OCI-LY3 (cell line): ENCODE data around the gene TRIM24.

Source experiments
- H2AFZ ChIP-seq: fragments of 200-600, 300-600 bp; shearing (Covaris generic); 2 replicates; pipeline ENCODE4 v1.6.0; 2014; ENCODE audit warnings: antibody characterized with exemption, low read depth, low read length
- H3K27ac ChIP-seq: fragments of 200-600, 300-600 bp; sonication (generic); 2 replicates; pipeline ENCODE4 v1.5.1; 2014; ENCODE audit warnings: mild to moderate bottlenecking, low read length, moderate library complexity, mixed read lengths
- H3K27me3 ChIP-seq: fragments of 200-600, 300-600 bp; sonication (generic); 2 replicates; pipeline ENCODE4 v1.6.1; 2014; ENCODE audit warnings: low read depth, low read length, mixed read lengths
- H3K36me3 ChIP-seq: fragments of 200-600, 300-600 bp; sonication (generic); replicated peaks from 2 replicates; pipeline ENCODE3; 2014; ENCODE audit warnings: low read depth, low read length, mixed read lengths
- H3K4me1 ChIP-seq: fragments of 300-600, 200-600 bp; sonication (generic); 2 replicates; pipeline ENCODE4 v1.6.1; 2014; ENCODE audit warnings: low read length, mixed read lengths
- H3K4me2 ChIP-seq: fragments of 200-600, 300-600 bp; sonication (generic); 2 replicates; pipeline ENCODE4 v1.6.1; 2014; ENCODE audit warnings: low read length, mixed read lengths
- H3K4me3 ChIP-seq: fragments of 300-600, 200-600 bp; sonication (generic); 2 replicates; pipeline ENCODE4 v1.5.1; 2014; ENCODE audit warnings: antibody characterized with exemption, mild to moderate bottlenecking, low read length, moderate library complexity
- H3K79me2 ChIP-seq: fragments of 300-600, 200-600 bp; shearing (Covaris generic); 2 replicates; pipeline ENCODE4 v1.6.1; 2014; ENCODE audit warnings: mild to moderate bottlenecking, low read length, mixed read lengths
- H3K9ac ChIP-seq: fragments of 300-600, 200-600 bp; shearing (Covaris generic); 2 replicates; pipeline ENCODE4 v1.6.0; 2014; ENCODE audit warnings: mild to moderate bottlenecking, low read length, moderate library complexity
- H3K9me3 ChIP-seq: fragments of 200-600, 300-600 bp; shearing (Covaris generic); 2 replicates; pipeline ENCODE4 v1.6.1; 2014; ENCODE audit warnings: low read length, mixed read lengths; ENCODE audit not compliant: insufficient read depth
- H4K20me1 ChIP-seq: fragments of 200-600, 300-600 bp; sonication (generic); 2 replicates; pipeline ENCODE4 v1.6.1; 2016; ENCODE audit warnings: low read length, mixed read lengths; ENCODE audit not compliant: insufficient read depth
- EZH2phosphoT487 ChIP-seq: fragments of 200-600 bp; shearing (Covaris generic); IDR thresholded peaks from 2 replicates; pipeline ENCODE4 v1.6.1; 2018; ENCODE audit warnings: antibody characterized with exemption, mixed run types, low read depth
- TF ChIP-seq, protein P1 (sequence below): fragments of 200-600, 300-600 bp; sonication (generic); IDR thresholded peaks from 2 replicates; pipeline ENCODE4 v1.5.1; 2014; ENCODE audit warnings: antibody characterized with exemption, low read length, low read depth

Gene TRIM24

GRCh38 chr7:138565071-138565450 lies 105.0 kb downstream of the TRIM24 start:
- peak overlapping the region; percentile 60 for H2AFZ ChIP-seq
- H4K20me1 ChIP-seq: no peaks in the 10 kb centered on the region
- no peaks in the 10 kb centered on the region for H3K79me2 ChIP-seq
- peak overlapping the region; percentile 75 for H3K4me3 ChIP-seq
- peak overlapping the region; percentile 63 for H3K9ac ChIP-seq
- peaks cover 11% of the 10 kb centered on the region for H3K36me3 ChIP-seq
- H3K4me1 ChIP-seq: peaks cover 25% of the 10 kb centered on the region
- H3K27me3 ChIP-seq: no peaks in the 10 kb centered on the region
- TF ChIP-seq, protein P1, sequence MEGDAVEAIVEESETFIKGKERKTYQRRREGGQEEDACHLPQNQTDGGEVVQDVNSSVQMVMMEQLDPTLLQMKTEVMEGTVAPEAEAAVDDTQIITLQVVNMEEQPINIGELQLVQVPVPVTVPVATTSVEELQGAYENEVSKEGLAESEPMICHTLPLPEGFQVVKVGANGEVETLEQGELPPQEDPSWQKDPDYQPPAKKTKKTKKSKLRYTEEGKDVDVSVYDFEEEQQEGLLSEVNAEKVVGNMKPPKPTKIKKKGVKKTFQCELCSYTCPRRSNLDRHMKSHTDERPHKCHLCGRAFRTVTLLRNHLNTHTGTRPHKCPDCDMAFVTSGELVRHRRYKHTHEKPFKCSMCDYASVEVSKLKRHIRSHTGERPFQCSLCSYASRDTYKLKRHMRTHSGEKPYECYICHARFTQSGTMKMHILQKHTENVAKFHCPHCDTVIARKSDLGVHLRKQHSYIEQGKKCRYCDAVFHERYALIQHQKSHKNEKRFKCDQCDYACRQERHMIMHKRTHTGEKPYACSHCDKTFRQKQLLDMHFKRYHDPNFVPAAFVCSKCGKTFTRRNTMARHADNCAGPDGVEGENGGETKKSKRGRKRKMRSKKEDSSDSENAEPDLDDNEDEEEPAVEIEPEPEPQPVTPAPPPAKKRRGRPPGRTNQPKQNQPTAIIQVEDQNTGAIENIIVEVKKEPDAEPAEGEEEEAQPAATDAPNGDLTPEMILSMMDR: no peak
- TF ChIP-seq EZH2phosphoT487: no peak
- H3K27ac ChIP-seq: peak overlapping the region; percentile 86
- peak overlapping the region; percentile 96 for H3K4me2 ChIP-seq
- no peaks in the 10 kb centered on the region for H3K9me3 ChIP-seq

GRCh38 chr7:138565451-138566114 lies 105.5 kb downstream of the TRIM24 start:
- peak overlapping the region; percentile 75 for H3K4me3 ChIP-seq
- H2AFZ ChIP-seq: no peak overlapping the region
- no peaks in the 10 kb centered on the region for H3K9me3 ChIP-seq
- H3K27ac ChIP-seq: peak overlapping the region; percentile 86
- peak overlapping the region; percentile 63 for H3K9ac ChIP-seq
- peak overlapping the region; percentile 96 for H3K4me2 ChIP-seq
- TF ChIP-seq, protein P1: no peak
- TF ChIP-seq EZH2phosphoT487: no peak
- peaks cover 11% of the 10 kb centered on the region for H3K36me3 ChIP-seq
- H3K27me3 ChIP-seq: no peaks in the 10 kb centered on the region
- H4K20me1 ChIP-seq: no peaks in the 10 kb centered on the region
- no peaks in the 10 kb centered on the region for H3K79me2 ChIP-seq
- H3K4me1 ChIP-seq: peaks cover 25% of the 10 kb centered on the region

- Histone ChIP-seq H3K27ac (no peak overlapping the region), H3K27me3 (no peaks in the 10 kb centered on the region), H2AFZ (no peak overlapping the region), H4K20me1 (no peaks in the 10 kb centered on the region), H3K4me1 (peaks cover 24% of the 10 kb centered on the region), H3K4me3 (no peak overlapping the region), H3K79me2 (no peaks in the 10 kb centered on the region), H3K9me3 (no peaks in the 10 kb centered on the region), H3K4me2 (no peak overlapping the region), H3K36me3 (peaks cover 23% of the 10 kb centered on the region), H3K9ac (no peak overlapping the region)
- TF ChIP-seq, protein P1: no peak
Observed at GRCh38 chr7:138568655-138569054, 108.6 kb downstream of the TRIM24 start.

- H3K79me2 ChIP-seq: no peaks in the 10 kb centered on the region
- TF ChIP-seq, protein P1: no peak
- TF ChIP-seq EZH2phosphoT487: no peak
- H4K20me1 ChIP-seq: no peaks in the 10 kb centered on the region
- H3K9ac ChIP-seq: no peak overlapping the region
- no peak overlapping the region for H2AFZ ChIP-seq
- H3K4me2 ChIP-seq: no peak overlapping the region
- peaks cover 16% of the 10 kb centered on the region for H3K4me1 ChIP-seq
- H3K36me3 ChIP-seq: peaks cover 28% of the 10 kb centered on the region
- no peak overlapping the region for H3K27ac ChIP-seq
- no peaks in the 10 kb centered on the region for H3K9me3 ChIP-seq
- H3K27me3 ChIP-seq: no peaks in the 10 kb centered on the region
- H3K4me3 ChIP-seq: no peak overlapping the region
Observed at GRCh38 chr7:138569418-138569817, 109.4 kb downstream of the TRIM24 start.
